ENCODE data around the gene SPATS2L.

SPATS2L gene

GRCh38 chr2:200297100-200297499, 9.4 kb upstream of the SPATS2L start:
- no peak for DNase-seq (ENCODE audit: low read depth in 4 of 4, low spot score in 1 of 4)

- DNase-seq (ENCODE audit: low read depth in 4 of 4, low spot score in 1 of 4): no peak
Observed at GRCh38 chr2:200297989-200298388, 8.5 kb upstream of the SPATS2L start.

GRCh38 chr2:200298816-200299215, 7.7 kb upstream of the SPATS2L start:
- DNase-seq (ENCODE audit: low read depth in 4 of 4, low spot score in 1 of 4): no peak

GRCh38 chr2:200300065-200300464, 6.4 kb upstream of the SPATS2L start:
- no peak for DNase-seq (ENCODE audit: low read depth in 4 of 4, low spot score in 1 of 4)

GRCh38 chr2:200300638-200301314, 5.7 kb upstream of the SPATS2L start:
- no peak for DNase-seq (ENCODE audit: low read depth in 4 of 4, low spot score in 1 of 4)

- no peak for DNase-seq (ENCODE audit: low read depth in 4 of 4, low spot score in 1 of 4)
Observed at GRCh38 chr2:200301953-200302858, 4.3 kb upstream of the SPATS2L start.

GRCh38 chr2:200302940-200303727, 3.4 kb upstream of the SPATS2L start:
- no peak for DNase-seq (ENCODE audit: low read depth in 4 of 4, low spot score in 1 of 4)

GRCh38 chr2:200305797-200306195, 697 bp upstream of the SPATS2L start:
- DNase-seq (ENCODE audit: low read depth in 4 of 4, low spot score in 1 of 4): no peak

GRCh38 chr2:200306931-200307723, 634 bp downstream of the SPATS2L start:
- no peak for DNase-seq (ENCODE audit: low read depth in 4 of 4, low spot score in 1 of 4)

GRCh38 chr2:200307724-200308545, 1.4 kb downstream of the SPATS2L start:
- DNase-seq (ENCODE audit: low read depth in 4 of 4, low spot score in 1 of 4): no peak

- no peak for DNase-seq (ENCODE audit: low read depth in 4 of 4, low spot score in 1 of 4)
Observed at GRCh38 chr2:200308546-200309295, 2.2 kb downstream of the SPATS2L start.

- DNase-seq (ENCODE audit: low read depth in 4 of 4, low spot score in 1 of 4): no peak
Observed at GRCh38 chr2:200309296-200310049, 3.0 kb downstream of the SPATS2L start.

- no peak for DNase-seq (ENCODE audit: low read depth in 4 of 4, low spot score in 1 of 4)
Observed at GRCh38 chr2:200310545-200310971, 4.1 kb downstream of the SPATS2L start.

- no peak for DNase-seq (ENCODE audit: low read depth in 4 of 4, low spot score in 1 of 4)
Observed at GRCh38 chr2:200311139-200311538, 4.6 kb downstream of the SPATS2L start.

GRCh38 chr2:200314976-200315567, 8.6 kb downstream of the SPATS2L start:
- no peak for DNase-seq (ENCODE audit: low read depth in 4 of 4, low spot score in 1 of 4)

- DNase-seq (ENCODE audit: low read depth in 4 of 4, low spot score in 1 of 4): no peak
Observed at GRCh38 chr2:200317975-200318374, 11.5 kb downstream of the SPATS2L start.

- no peak for DNase-seq (ENCODE audit: low read depth in 4 of 4, low spot score in 1 of 4)
Observed at GRCh38 chr2:200318940-200319435, 12.5 kb downstream of the SPATS2L start.
